ENCODE results near the gene OR6J1. TPM values are rescaled to one million over a fixed set of nuclear protein-coding genes. Genes with fewer than 3 reads are reported as not detected.

Gene OR6J1
- total and polyA plus RNA-seq, 2 of the 13 experiments (the other 11 are each of a cell fraction or from before 2014, with no cell fraction given), result not detected

- TF ChIP-seq KMT2A (CRISPR knock-in tag; IDR thresholded peaks at IDR 0.05) (no peak), TOPORS (CRISPR knock-in tag; IDR thresholded peaks at IDR 0.05) (0 out of 2 replicates have a peak, but pooled peaks have one; percentile 2), ZNF816 (CRISPR knock-in tag; IDR thresholded peaks at IDR 0.05; ENCODE audit: borderline replicate concordance) (no peak), ZNF292 (CRISPR knock-in tag; IDR thresholded peaks at IDR 0.05; ENCODE audit: borderline replicate concordance, low read depth) (no peak), MXD4 (CRISPR knock-in tag; IDR thresholded peaks at IDR 0.05) (no peak), PTBP1 (IDR thresholded peaks at IDR 0.05; ENCODE audit: low read depth, low read length, poor library complexity, severe bottlenecking) (no peak), POLR2AphosphoS2 (IDR thresholded peaks at IDR 0.05; ENCODE audit: low read depth, low read length) (no peak), NFATC3 (CRISPR knock-in tag; IDR thresholded peaks at IDR 0.05) (no peak; the same call in 1 of the 2 replicates), ZNF724P (CRISPR knock-in tag; IDR thresholded peaks at IDR 0.05; ENCODE audit: borderline replicate concordance) (0 out of 2 replicates have a peak, but pooled peaks have one; percentile 72), RCOR2 (CRISPR knock-in tag; IDR thresholded peaks at IDR 0.05) (no peak), DDIT3 (CRISPR knock-in tag; IDR thresholded peaks at IDR 0.05) (0 out of 2 replicates have a peak, but pooled peaks have one; percentile 49), JARID2 (CRISPR knock-in tag; IDR thresholded peaks at IDR 0.05; ENCODE audit: insufficient replicate concordance) (no peak), NR2F1 (CRISPR knock-in tag; IDR thresholded peaks at IDR 0.05) (no peak), GZF1 (CRISPR knock-in tag; IDR thresholded peaks at IDR 0.05) (no peak), FOXK1 (CRISPR knock-in tag; IDR thresholded peaks at IDR 0.05; ENCODE audit: borderline replicate concordance, low read depth) (no peak), RXRA (CRISPR knock-in tag; IDR thresholded peaks at IDR 0.05) (no peak), POGZ (CRISPR knock-in tag; IDR thresholded peaks at IDR 0.05) (no peak)
- TF ChIP-seq, protein P1, sequence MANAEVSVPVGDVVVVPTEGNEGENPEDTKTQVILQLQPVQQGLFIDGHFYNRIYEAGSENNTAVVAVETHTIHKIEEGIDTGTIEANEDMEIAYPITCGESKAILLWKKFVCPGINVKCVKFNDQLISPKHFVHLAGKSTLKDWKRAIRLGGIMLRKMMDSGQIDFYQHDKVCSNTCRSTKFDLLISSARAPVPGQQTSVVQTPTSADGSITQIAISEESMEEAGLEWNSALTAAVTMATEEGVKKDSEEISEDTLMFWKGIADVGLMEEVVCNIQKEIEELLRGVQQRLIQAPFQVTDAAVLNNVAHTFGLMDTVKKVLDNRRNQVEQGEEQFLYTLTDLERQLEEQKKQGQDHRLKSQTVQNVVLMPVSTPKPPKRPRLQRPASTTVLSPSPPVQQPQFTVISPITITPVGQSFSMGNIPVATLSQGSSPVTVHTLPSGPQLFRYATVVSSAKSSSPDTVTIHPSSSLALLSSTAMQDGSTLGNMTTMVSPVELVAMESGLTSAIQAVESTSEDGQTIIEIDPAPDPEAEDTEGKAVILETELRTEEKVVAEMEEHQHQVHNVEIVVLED (CRISPR knock-in tag; IDR thresholded peaks at IDR 0.05; ENCODE audit: borderline replicate concordance), result no peak
- TF ChIP-seq, protein P2, sequence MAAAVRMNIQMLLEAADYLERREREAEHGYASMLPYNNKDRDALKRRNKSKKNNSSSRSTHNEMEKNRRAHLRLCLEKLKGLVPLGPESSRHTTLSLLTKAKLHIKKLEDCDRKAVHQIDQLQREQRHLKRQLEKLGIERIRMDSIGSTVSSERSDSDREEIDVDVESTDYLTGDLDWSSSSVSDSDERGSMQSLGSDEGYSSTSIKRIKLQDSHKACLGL (CRISPR knock-in tag; IDR thresholded peaks at IDR 0.05), result no peak
- TF ChIP-seq, protein P3, sequence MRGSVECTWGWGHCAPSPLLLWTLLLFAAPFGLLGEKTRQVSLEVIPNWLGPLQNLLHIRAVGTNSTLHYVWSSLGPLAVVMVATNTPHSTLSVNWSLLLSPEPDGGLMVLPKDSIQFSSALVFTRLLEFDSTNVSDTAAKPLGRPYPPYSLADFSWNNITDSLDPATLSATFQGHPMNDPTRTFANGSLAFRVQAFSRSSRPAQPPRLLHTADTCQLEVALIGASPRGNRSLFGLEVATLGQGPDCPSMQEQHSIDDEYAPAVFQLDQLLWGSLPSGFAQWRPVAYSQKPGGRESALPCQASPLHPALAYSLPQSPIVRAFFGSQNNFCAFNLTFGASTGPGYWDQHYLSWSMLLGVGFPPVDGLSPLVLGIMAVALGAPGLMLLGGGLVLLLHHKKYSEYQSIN (CRISPR knock-in tag; IDR thresholded peaks at IDR 0.05; ENCODE audit: borderline replicate concordance), result no peak
- TF ChIP-seq, protein P4, sequence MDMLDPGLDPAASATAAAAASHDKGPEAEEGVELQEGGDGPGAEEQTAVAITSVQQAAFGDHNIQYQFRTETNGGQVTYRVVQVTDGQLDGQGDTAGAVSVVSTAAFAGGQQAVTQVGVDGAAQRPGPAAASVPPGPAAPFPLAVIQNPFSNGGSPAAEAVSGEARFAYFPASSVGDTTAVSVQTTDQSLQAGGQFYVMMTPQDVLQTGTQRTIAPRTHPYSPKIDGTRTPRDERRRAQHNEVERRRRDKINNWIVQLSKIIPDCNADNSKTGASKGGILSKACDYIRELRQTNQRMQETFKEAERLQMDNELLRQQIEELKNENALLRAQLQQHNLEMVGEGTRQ (IDR thresholded peaks at IDR 0.05; ENCODE audit: low read depth, low read length), result no peak
- TF ChIP-seq, protein P4 (CRISPR knock-in tag; IDR thresholded peaks at IDR 0.05; ENCODE audit: borderline replicate concordance), result no peak
Observed at GRCh38 chr14:22588526-22589095, 55.5 kb downstream of the OR6J1 start (continued).
